Testis (tissue), 2 donors: Measurements from ENCODE around the gene PTPRN2.

Experiments
- CTCF ChIP-seq, 3 experiments: fragments of 450-650 bp in 2 of 3; fragments of 200-600 bp in 1 of 3; sonication (generic) in 1 of 3; IDR thresholded peaks; one replicate each; pipeline ENCODE4 v1.5.1; 2016 to 2019; ENCODE audit warnings: antibody characterized with exemption in 3 of 3, mild to moderate bottlenecking in 2 of 3, moderate library complexity in 1 of 3
- POLR2A ChIP-seq: fragments of 450-650 bp; IDR thresholded peaks from one replicate; pipeline ENCODE4 v1.6.1; 2017; ENCODE audit warnings: antibody characterized with exemption, mild to moderate bottlenecking, moderate library complexity

GRCh38 chr7:158488181-158488971 lies 99.2 kb downstream of the PTPRN2 start:
- no peak for TF ChIP-seq CTCF (IDR thresholded peaks at IDR 0.05)
- no peak for TF ChIP-seq POLR2A
